IMR-90 (cell line): Measurements from ENCODE around the gene DUSP10. TPM values are rescaled to one million over a fixed set of nuclear protein-coding genes. Genes with fewer than 3 reads are reported as not detected.
A peak's percentile ranks its signal among the peaks of the same experiment; 100 is the strongest.

Source experiments
- ATAC-seq: fragments of 200-7000 bp; cut with Tn5 transposase; 2 replicates; pipeline ENCODE4 v1.9.1; 2020; ENCODE audit warnings: low read depth, mild to moderate bottlenecking, moderate library complexity
- BruUV-seq: library from RNA; stranded (reverse); fragments of 400-500 nt; replicated peaks from 2 replicates; lab custom pipeline; 2021; lab: Mats Ljungman, UMichigan
- CTCF ChIA-PET: fragments of 300-600 bp; formaldehyde crosslinking; extraction: SDS; loops from one replicate; lab custom pipeline; 2021; ENCODE audit warnings: antibody characterized with exemption; lab: Yijun Ruan, JAX
- POLR2A ChIA-PET: fragments of 300-600 bp; sonication (Branson Sonifier 250); formaldehyde crosslinking; loops from one replicate; lab custom pipeline; 2022; ENCODE audit warnings: antibody characterized with exemption; ENCODE audit not compliant: unreplicated experiment; lab: Charles Lee
- DNase-seq: peaks from one replicate; pipeline ENCODE4 v3.0.0; 2013
- H2AFZ ChIP-seq: replicated peaks from 2 replicates; pipeline ENCODE3; 2013; ENCODE audit warnings: low read length, mild to moderate bottlenecking; ENCODE audit not compliant: poor library complexity
- H2AK5ac ChIP-seq: 2 replicates; pipeline ENCODE4 v1.6.1; 2013; ENCODE audit warnings: low read depth, low read length, inconsistent platforms
- H2AK9ac ChIP-seq: replicated peaks from 2 replicates; pipeline ENCODE3; 2013; ENCODE audit warnings: mild to moderate bottlenecking, low read depth, low read length, moderate library complexity; ENCODE audit not compliant: poor library complexity
- H2BK120ac ChIP-seq: 2 replicates; pipeline ENCODE4 v1.6.1; 2013; ENCODE audit warnings: low read depth, low read length, inconsistent platforms
- H2BK15ac ChIP-seq: 3 replicates; pipeline ENCODE4 v1.6.1; 2013; ENCODE audit warnings: low read depth, low read length, inconsistent platforms
- H2BK20ac ChIP-seq: 2 replicates; pipeline ENCODE4 v1.6.1; 2013; ENCODE audit warnings: low read depth, mild to moderate bottlenecking, inconsistent platforms, low read length, moderate library complexity
- H2BK5ac ChIP-seq: 2 replicates; pipeline ENCODE4 v1.6.1; 2013; ENCODE audit warnings: mild to moderate bottlenecking, low read depth, low read length, inconsistent platforms; ENCODE audit not compliant: poor library complexity, severe bottlenecking
- H3K14ac ChIP-seq: replicated peaks from 2 replicates; pipeline ENCODE4 v1.6.1; 2013; ENCODE audit warnings: low read depth, low read length, inconsistent platforms
- H3K18ac ChIP-seq: 2 replicates; pipeline ENCODE4 v1.6.1; 2013; ENCODE audit warnings: low read depth, low read length, control low read depth
- H3K23ac ChIP-seq: 2 replicates; pipeline ENCODE4 v1.6.1; 2013; ENCODE audit warnings: low read depth, low read length, inconsistent platforms
- H3K27ac ChIP-seq: 2 replicates; pipeline ENCODE4 v1.5.1; 2013; ENCODE audit warnings: mild to moderate bottlenecking, control low read depth, low read length; ENCODE audit not compliant: insufficient read depth
- H3K27me3 ChIP-seq: 2 replicates; pipeline ENCODE4 v1.6.1; 2013; ENCODE audit warnings: low read length; ENCODE audit not compliant: control insufficient read depth, insufficient read depth
- H3K36me3 ChIP-seq: 2 replicates; pipeline ENCODE4 v1.6.1; 2013; ENCODE audit warnings: low read length, mixed read lengths; ENCODE audit not compliant: control insufficient read depth, insufficient read depth
- H3K4ac ChIP-seq: 2 replicates; pipeline ENCODE4 v1.6.1; 2013; ENCODE audit warnings: low read depth, low read length, inconsistent platforms
- H3K4me1 ChIP-seq: 2 replicates; pipeline ENCODE4 v1.6.1; 2013; ENCODE audit warnings: low read length, mixed read lengths; ENCODE audit not compliant: control insufficient read depth, insufficient read depth
- H3K4me2 ChIP-seq: 2 replicates; pipeline ENCODE4 v1.6.1; 2013; ENCODE audit warnings: low read depth, mild to moderate bottlenecking, control low read depth, low read length, moderate library complexity
- H3K4me3 ChIP-seq: 2 replicates; pipeline ENCODE4 v1.5.1; 2013; ENCODE audit warnings: low read depth, mild to moderate bottlenecking, control low read depth, low read length, moderate library complexity; ENCODE audit not compliant: insufficient read depth
- H3K56ac ChIP-seq: 2 replicates; pipeline ENCODE4 v1.6.1; 2013; ENCODE audit warnings: low read length, inconsistent platforms; ENCODE audit not compliant: insufficient read depth; ENCODE audit errors: extremely low read depth
- H3K79me1 ChIP-seq, 2 experiments: 2 replicates each; pipeline ENCODE4 v1.6.1; 2013; ENCODE audit warnings: low read length in 2 of 2, inconsistent platforms in 1 of 2, low read depth in 1 of 2
- H3K9ac ChIP-seq: 2 replicates; pipeline ENCODE4 v1.6.1; 2013; ENCODE audit warnings: low read depth, low read length, control low read depth
- H3K9me1 ChIP-seq: 2 replicates; pipeline ENCODE4 v1.6.1; 2013; ENCODE audit warnings: low read length, inconsistent platforms; ENCODE audit not compliant: insufficient read depth
- H3K9me3 ChIP-seq: 2 replicates; pipeline ENCODE4 v1.6.1; 2013; ENCODE audit warnings: low read length; ENCODE audit not compliant: control insufficient read depth, insufficient read depth
- H4K20me1 ChIP-seq: 2 replicates; pipeline ENCODE4 v1.6.1; 2013; ENCODE audit warnings: low read length, inconsistent platforms; ENCODE audit not compliant: insufficient read depth
- H4K5ac ChIP-seq: 2 replicates; pipeline ENCODE4 v1.6.1; 2013; ENCODE audit warnings: mild to moderate bottlenecking, low read depth, low read length, control low read depth
- H4K8ac ChIP-seq, 2 experiments: 2 replicates each; pipeline ENCODE4 v1.6.1; 2013; ENCODE audit warnings: low read depth in 2 of 2, low read length in 2 of 2, control low read depth in 1 of 2, inconsistent platforms in 1 of 2
- H4K91ac ChIP-seq: 2 replicates; pipeline ENCODE4 v1.6.1; 2013; ENCODE audit warnings: low read depth, low read length, inconsistent platforms; ENCODE audit not compliant: insufficient read depth
- BHLHE40 ChIP-seq: fragments of 150-350 bp; IDR thresholded peaks from 2 replicates; pipeline ENCODE4 v1.6.1; 2016; ENCODE audit warnings: mild to moderate bottlenecking, low read depth, low read length
- WGBS, 2 experiments: methylation state at CpG; one replicate each; pipeline versions ENCODE4 v1.1.5 to v1.1.7; 2013; ENCODE audit warnings: missing lambda C conversion rate in 2 of 2; ENCODE audit not compliant: insufficient read length in 1 of 2; ENCODE audit errors: extremely low coverage in 2 of 2; 5-methylcytosine and 5-hydroxymethylcytosine counted together
- dilution Hi-C: fragments of 300-500 bp; cut with HindIII; formaldehyde crosslinking; loops from one replicate; pipeline ENCODE4 v1.14.3; 2018; ENCODE audit warnings: low sequenced_read_pairs; ENCODE audit not compliant: unreplicated experiment
- in situ Hi-C: fragments of 300-500 bp; cut with MboI; formaldehyde crosslinking; loops from 3 replicates; pipeline ENCODE4 v1.14.3; 2019; ENCODE audit warnings: low sequenced_read_pairs, inconsistent platforms, mixed read lengths
- intact Hi-C: fragments of 100-400 bp; cut with micrococcal nuclease; formaldehyde crosslinking; loops from 2 replicates; pipeline ENCODE4 v1.10.0; 2022
- polyA plus RNA-seq, 3 experiments: library from polyadenylated mRNA; depleted of rRNA; stranded (reverse); fragments of >200 nt; gene quantifications; 2 replicates each; pipeline ENCODE4 v1.2.3, GENCODE V29; 2012; ENCODE audit warnings: low replicate concordance in 1 of 3
- total RNA-seq: library from RNA; depleted of rRNA; stranded (reverse); fragments of >200 nt; gene quantifications from 2 replicates; pipeline ENCODE4 v1.2.3, GENCODE V29; 2012

The DUSP10 gene
- total and polyA plus RNA-seq, 2 of the 4 experiments (the other 2 are of a cell fraction) = 41.7 to 59.1 TPM

- Histone ChIP-seq H3K23ac (peak overlapping the region; percentile 85; the same call in 1 of the 2 replicates), H3K9ac (no peak overlapping the region), H3K79me1 (peaks cover 23 to 76% of the 10 kb centered on the region in 2 experiments), H3K4me3 (no peak overlapping the region), H2BK120ac (peak overlapping the region; percentile 89), H2BK20ac (peak overlapping the region; percentile 54), H3K4ac (peak overlapping the region; percentile 79), H4K91ac (peak overlapping the region; percentile 27), H2BK15ac (peak overlapping the region; percentile 69; the same call in 2 of the 3 replicates), H3K18ac (peak overlapping the region; percentile 96), H2BK5ac (peak overlapping the region; percentile 61), H2AK5ac (peak overlapping the region; percentile 29), H3K14ac (peak overlapping the region; percentile 64), H3K4me1 (peaks cover 32% of the 10 kb centered on the region), H4K20me1 (peaks cover 11% of the 10 kb centered on the region; the same call in 1 of the 2 replicates), H2AFZ (no peak overlapping the region), H3K56ac (no peak overlapping the region), H3K27me3 (no peaks in the 10 kb centered on the region), H4K5ac (peak overlapping the region; percentile 86), H3K4me2 (no peak overlapping the region), H3K36me3 (peaks cover 14% of the 10 kb centered on the region), H4K8ac (peak overlapping the region; percentile 59 to 68; a peak in 3 of 4 replicates), H3K9me1 (peaks cover 26% of the 10 kb centered on the region), H2AK9ac (no peak overlapping the region), H3K9me3 (no peaks in the 10 kb centered on the region), H3K27ac (peak overlapping the region; percentile 47)
- intact Hi-C loops (no loop called here), dilution Hi-C loops (no loop called here), in situ Hi-C loops (no loop called here)
- DNase-seq = no peak
- no peak for TF ChIP-seq BHLHE40
- ChIA-PET CTCF (interaction anchor here (1.0 kb wide), 1 partner anchor 17 kb away, joined by 3 read pairs; no protein-coding TSS in a partner anchor), POLR2A (no interaction called here)
- no peak for ATAC-seq
- WGBS, 2 experiments = no CpG with 5 or more reads among the region's 1 CpG
- no TSS peak for BruUV-seq
Observed at GRCh38 chr1:221711656-221712055, 30.2 kb downstream of the DUSP10 start.
